Measurements from ENCODE around the gene PRR5.

The PRR5 gene

DNA sequence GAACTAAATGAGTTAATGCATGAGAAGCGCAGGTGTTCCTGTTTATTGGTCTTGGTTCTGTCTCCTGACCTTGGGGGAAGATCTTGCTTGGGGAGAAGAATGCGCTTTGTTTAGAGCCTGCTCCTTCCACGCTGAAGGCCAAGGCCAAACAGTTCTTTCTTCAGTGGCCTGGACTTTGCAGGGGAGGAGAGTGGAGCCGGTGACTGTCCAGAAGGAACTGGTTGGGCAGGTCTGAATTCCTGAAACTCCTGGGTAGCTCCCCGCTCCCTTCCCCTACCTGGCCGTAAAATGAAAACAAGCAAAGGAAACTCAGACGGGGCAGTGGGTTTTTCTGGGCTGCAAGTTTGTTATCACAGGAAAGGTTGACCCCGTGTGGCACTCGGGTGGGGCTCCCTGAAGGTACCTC is 54.0 kb downstream of the PRR5 start:
- Histone ChIP-seq H3K4me2 (ENCODE audit: low read length) (no peak overlapping the region), H3K4me1 (ENCODE audit: low read length) (no peaks in the 10 kb centered on the region), H3K27ac (ENCODE audit: low read length) (no peak overlapping the region), H3K9me3 (ENCODE audit: insufficient read depth, low read length) (no peaks in the 10 kb centered on the region; the same call in 1 of the 2 replicates), H2AFZ (ENCODE audit: low read depth, low read length) (no peak overlapping the region), H4K20me1 (ENCODE audit: insufficient read depth, low read length) (no peaks in the 10 kb centered on the region), H3K4me3 (ENCODE audit: low read length) (no peak overlapping the region), H3K79me2 (ENCODE audit: low read length) (no peaks in the 10 kb centered on the region), H3K36me3 (replicated peaks; ENCODE audit: low read depth, low read length) (no peaks in the 10 kb centered on the region), H3K9ac (ENCODE audit: low read length) (no peak overlapping the region), H3K27me3 (ENCODE audit: low read depth, low read length) (peaks cover 12% of the 10 kb centered on the region)
- TF ChIP-seq EZH2phosphoT487 (IDR thresholded peaks at IDR 0.05; ENCODE audit: low read depth) (no peak), CTCF (IDR thresholded peaks at IDR 0.05; ENCODE audit: low read depth, low read length) (no peak)

- Histone ChIP-seq H3K9me3 (ENCODE audit: insufficient read depth, low read length) (peaks cover 2% of the 10 kb centered on the region; the same call in 1 of the 2 replicates), H3K4me1 (ENCODE audit: low read length) (no peaks in the 10 kb centered on the region), H3K36me3 (replicated peaks; ENCODE audit: low read depth, low read length) (no peaks in the 10 kb centered on the region), H3K27ac (ENCODE audit: low read length) (no peak overlapping the region), H2AFZ (ENCODE audit: low read depth, low read length) (no peak overlapping the region), H3K4me3 (ENCODE audit: low read length) (no peak overlapping the region), H4K20me1 (ENCODE audit: insufficient read depth, low read length) (no peaks in the 10 kb centered on the region), H3K4me2 (ENCODE audit: low read length) (no peak overlapping the region), H3K27me3 (ENCODE audit: low read depth, low read length) (peaks cover 12% of the 10 kb centered on the region), H3K79me2 (ENCODE audit: low read length) (no peaks in the 10 kb centered on the region), H3K9ac (ENCODE audit: low read length) (no peak overlapping the region)
- TF ChIP-seq CTCF (IDR thresholded peaks at IDR 0.05; ENCODE audit: low read depth, low read length) (no peak), EZH2phosphoT487 (IDR thresholded peaks at IDR 0.05; ENCODE audit: low read depth) (no peak)
These were observed 56.5 kb downstream of the PRR5 start for GRCh38 chr22:44758344-44758973.

DNA sequence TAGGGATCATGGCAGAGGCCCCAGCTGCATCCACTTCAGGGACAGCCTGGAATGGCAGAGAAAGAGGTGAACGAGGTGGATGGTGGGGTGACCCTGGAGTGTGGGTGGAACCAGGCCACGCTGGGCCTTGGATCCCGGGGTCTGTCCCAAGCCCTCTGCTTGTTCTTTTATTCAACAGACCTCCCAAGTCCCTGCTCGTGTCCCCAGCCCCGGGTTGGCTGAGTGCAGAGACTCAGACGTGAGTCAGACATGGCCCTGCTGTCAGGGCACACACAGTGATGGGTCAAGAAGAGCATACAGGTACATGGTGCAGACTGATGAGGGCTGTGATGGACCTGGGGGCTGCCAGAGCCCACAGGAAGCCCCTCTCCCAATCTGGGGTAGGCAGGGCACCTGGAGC is 57.0 kb downstream of the PRR5 start:
- no peaks in the 10 kb centered on the region for H3K4me1 ChIP-seq (ENCODE audit: low read length)
- no peak for TF ChIP-seq CTCF (IDR thresholded peaks at IDR 0.05; ENCODE audit: low read depth, low read length)
- TF ChIP-seq EZH2phosphoT487 (IDR thresholded peaks at IDR 0.05; ENCODE audit: low read depth): no peak
- H3K27me3 ChIP-seq (ENCODE audit: low read depth, low read length): peaks cover 12% of the 10 kb centered on the region
- H4K20me1 ChIP-seq (ENCODE audit: insufficient read depth, low read length): no peaks in the 10 kb centered on the region
- H3K4me3 ChIP-seq (ENCODE audit: low read length): no peak overlapping the region
- H3K9ac ChIP-seq (ENCODE audit: low read length): no peak overlapping the region
- no peak overlapping the region for H3K27ac ChIP-seq (ENCODE audit: low read length)
- no peaks in the 10 kb centered on the region for H3K79me2 ChIP-seq (ENCODE audit: low read length)
- no peak overlapping the region for H3K4me2 ChIP-seq (ENCODE audit: low read length)
- no peak overlapping the region for H2AFZ ChIP-seq (ENCODE audit: low read depth, low read length)
- peaks cover 2% of the 10 kb centered on the region; the same call in 1 of the 2 replicates for H3K9me3 ChIP-seq (ENCODE audit: insufficient read depth, low read length)
- H3K36me3 ChIP-seq (replicated peaks; ENCODE audit: low read depth, low read length): no peaks in the 10 kb centered on the region

DNA sequence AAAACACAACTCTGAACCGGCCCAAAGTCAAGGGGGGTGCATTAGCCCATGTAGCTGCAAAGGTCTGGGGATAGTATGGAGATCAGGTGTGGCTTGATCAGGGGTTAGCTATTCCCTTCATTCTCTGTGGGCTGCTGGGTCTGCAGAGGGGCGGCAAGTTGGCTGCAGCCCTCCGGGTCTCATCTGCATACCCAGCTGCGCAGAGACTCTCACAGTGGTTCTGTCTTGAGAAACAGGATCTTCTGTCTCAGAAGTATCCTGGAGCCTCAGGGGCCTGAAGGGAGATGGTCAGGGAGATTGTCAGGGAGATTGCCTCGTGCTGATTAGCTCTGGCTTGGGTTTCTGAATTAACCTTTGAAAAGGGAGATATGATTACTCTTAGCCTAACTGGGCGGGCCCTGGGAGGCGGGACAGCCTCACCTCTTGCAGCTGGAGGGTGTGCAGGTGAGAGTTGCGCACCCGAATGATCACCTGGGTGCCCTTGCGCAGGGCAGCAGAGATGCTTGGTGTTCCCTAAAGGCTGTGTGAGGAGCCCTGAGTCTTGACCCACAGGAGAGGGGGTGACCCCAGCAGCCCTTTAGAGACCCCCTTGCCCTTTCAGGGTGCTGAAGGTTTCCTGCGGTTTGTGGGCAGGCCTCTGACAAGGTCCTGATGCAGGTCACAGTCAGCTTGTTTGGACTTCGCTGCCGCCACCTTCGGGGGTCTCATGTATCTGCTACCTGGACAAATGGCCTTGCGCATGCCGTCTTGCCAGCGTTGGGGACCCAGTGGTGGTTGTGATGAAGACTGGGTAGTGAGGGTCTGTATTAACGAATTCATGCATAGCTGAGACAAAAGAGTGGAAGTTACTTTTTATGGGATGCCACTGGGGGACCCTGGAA is 57.7 kb downstream of the PRR5 start:
- Histone ChIP-seq H3K27ac (ENCODE audit: low read length) (no peak overlapping the region), H3K79me2 (ENCODE audit: low read length) (no peaks in the 10 kb centered on the region)

More for the DNA sequence above, 57.7 kb downstream of the PRR5 start:
- H3K9me3 ChIP-seq (ENCODE audit: insufficient read depth, low read length): peaks cover 2% of the 10 kb centered on the region; the same call in 1 of the 2 replicates
- peaks cover 12% of the 10 kb centered on the region for H3K27me3 ChIP-seq (ENCODE audit: low read depth, low read length)
- H3K4me2 ChIP-seq (ENCODE audit: low read length): no peak overlapping the region
- H3K9ac ChIP-seq (ENCODE audit: low read length): no peak overlapping the region
- no peaks in the 10 kb centered on the region for H4K20me1 ChIP-seq (ENCODE audit: insufficient read depth, low read length)
- TF ChIP-seq CTCF (IDR thresholded peaks at IDR 0.05; ENCODE audit: low read depth, low read length): no peak
- no peak overlapping the region for H2AFZ ChIP-seq (ENCODE audit: low read depth, low read length)
- no peaks in the 10 kb centered on the region for H3K4me1 ChIP-seq (ENCODE audit: low read length)
- H3K36me3 ChIP-seq (replicated peaks; ENCODE audit: low read depth, low read length): no peaks in the 10 kb centered on the region
- no peak overlapping the region for H3K4me3 ChIP-seq (ENCODE audit: low read length)

Measured in OCI-LY3 (cell line).